ENCODE results near the gene PAGR1.

The PAGR1 gene

GRCh38 chr16:29816694-29817441 lies 916 bp downstream of the PAGR1 start:
- TF ChIP-seq, protein P1, sequence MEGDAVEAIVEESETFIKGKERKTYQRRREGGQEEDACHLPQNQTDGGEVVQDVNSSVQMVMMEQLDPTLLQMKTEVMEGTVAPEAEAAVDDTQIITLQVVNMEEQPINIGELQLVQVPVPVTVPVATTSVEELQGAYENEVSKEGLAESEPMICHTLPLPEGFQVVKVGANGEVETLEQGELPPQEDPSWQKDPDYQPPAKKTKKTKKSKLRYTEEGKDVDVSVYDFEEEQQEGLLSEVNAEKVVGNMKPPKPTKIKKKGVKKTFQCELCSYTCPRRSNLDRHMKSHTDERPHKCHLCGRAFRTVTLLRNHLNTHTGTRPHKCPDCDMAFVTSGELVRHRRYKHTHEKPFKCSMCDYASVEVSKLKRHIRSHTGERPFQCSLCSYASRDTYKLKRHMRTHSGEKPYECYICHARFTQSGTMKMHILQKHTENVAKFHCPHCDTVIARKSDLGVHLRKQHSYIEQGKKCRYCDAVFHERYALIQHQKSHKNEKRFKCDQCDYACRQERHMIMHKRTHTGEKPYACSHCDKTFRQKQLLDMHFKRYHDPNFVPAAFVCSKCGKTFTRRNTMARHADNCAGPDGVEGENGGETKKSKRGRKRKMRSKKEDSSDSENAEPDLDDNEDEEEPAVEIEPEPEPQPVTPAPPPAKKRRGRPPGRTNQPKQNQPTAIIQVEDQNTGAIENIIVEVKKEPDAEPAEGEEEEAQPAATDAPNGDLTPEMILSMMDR (conservative IDR thresholded peaks at IDR 0.05; ENCODE audit: low read depth, low read length): peak; percentile 35
- peak; percentile 64 for DNase-seq (ENCODE audit: low read depth)
- peak overlapping the region; percentile 89 for H3K4me3 ChIP-seq (ENCODE audit: low read depth, low read length)

GRCh38 chr16:29818082-29818481 lies 2.1 kb downstream of the PAGR1 start:
- peak overlapping the region; percentile 3 for H3K4me3 ChIP-seq (ENCODE audit: low read depth, low read length)
- DNase-seq (ENCODE audit: low read depth): peak; percentile 19
- TF ChIP-seq, protein P1 (conservative IDR thresholded peaks at IDR 0.05; ENCODE audit: low read depth, low read length): no peak

DNA sequence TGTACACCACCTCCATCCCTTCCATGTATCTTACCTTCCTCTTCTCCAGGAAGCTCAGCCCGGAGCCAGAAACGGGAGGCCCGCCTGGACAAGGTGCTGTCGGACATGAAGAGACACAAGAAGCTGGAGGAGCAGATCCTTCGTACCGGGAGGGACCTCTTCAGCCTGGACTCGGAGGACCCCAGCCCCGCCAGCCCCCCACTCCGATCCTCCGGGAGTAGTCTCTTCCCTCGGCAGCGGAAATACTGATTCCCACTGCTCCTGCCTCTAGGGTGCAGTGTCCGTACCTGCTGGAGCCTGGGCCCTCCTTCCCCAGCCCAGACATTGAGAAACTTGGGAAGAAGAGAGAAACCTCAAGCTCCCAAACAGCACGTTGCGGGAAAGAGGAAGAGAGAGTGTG lies 3.6 kb downstream of the PAGR1 start:
- peak overlapping the region; percentile 72 for H3K4me3 ChIP-seq (ENCODE audit: low read depth, low read length)
- TF ChIP-seq, protein P1 (conservative IDR thresholded peaks at IDR 0.05; ENCODE audit: low read depth, low read length): peak; percentile 44

GRCh38 chr16:29820271-29820701 lies 4.3 kb downstream of the PAGR1 start, which contains the start of gene MVP:
Gene MVP, plus strand, starts transcription at chr16:29820462. Its CDS starts 10,088 bp downstream, at chr16:29830550.
- peak within 1 kb of the TSS; percentile 72 for H3K4me3 ChIP-seq (ENCODE audit: low read depth, low read length)
- TF ChIP-seq, protein P1 (conservative IDR thresholded peaks at IDR 0.05; ENCODE audit: low read depth, low read length): no peak
- DNase-seq (ENCODE audit: low read depth): peak; percentile 74

More for the DNA sequence above, 3.6 kb downstream of the PAGR1 start:
- DNase-seq (ENCODE audit: low read depth): peak; percentile 23

GRCh38 chr16:29820730-29821642 lies 5.0 kb downstream of the PAGR1 start:
- DNase-seq (ENCODE audit: low read depth): peak; percentile 26
- TF ChIP-seq, protein P1 (conservative IDR thresholded peaks at IDR 0.05; ENCODE audit: low read depth, low read length): no peak
- peak overlapping the region; percentile 72 for H3K4me3 ChIP-seq (ENCODE audit: low read depth, low read length)

GRCh38 chr16:29821643-29822115 lies 5.7 kb downstream of the PAGR1 start:
- DNase-seq (ENCODE audit: low read depth): peak; percentile 86
- TF ChIP-seq, protein P1 (conservative IDR thresholded peaks at IDR 0.05; ENCODE audit: low read depth, low read length): no peak

More at GRCh38 chr16:29821643-29822115, 5.7 kb downstream of the PAGR1 start:
- H3K4me3 ChIP-seq (ENCODE audit: low read depth, low read length): peak overlapping the region; percentile 72
